GM12878 (cell line): Measurements from ENCODE around the gene TAF4.

Experiments used
- ATF2 ChIP-seq: IDR thresholded peaks from 2 replicates; pipeline ENCODE4 v1.6.1; 2012; ENCODE audit warnings: low read length, inconsistent platforms
- CREM ChIP-seq: IDR thresholded peaks from 2 replicates; pipeline ENCODE4 v1.6.1; 2014; ENCODE audit warnings: antibody characterized with exemption, low read depth
- CTCF ChIP-seq, 3 experiments: IDR thresholded peaks in 2 of 3; conservative IDR thresholded peaks in 1 of 3; 2 replicates each; pipeline ENCODE4 v1.5.1; 2011; ENCODE audit warnings: low read depth in 3 of 3, low read length in 3 of 3, mild to moderate bottlenecking in 3 of 3, control low read depth in 2 of 3, moderate library complexity in 2 of 3, inconsistent platforms in 1 of 3, mixed read lengths in 1 of 3; ENCODE audit not compliant: control insufficient read depth in 2 of 3, insufficient read depth in 1 of 3; ENCODE audit errors: extremely low read depth in 1 of 3
- ESRRA ChIP-seq: IDR thresholded peaks from 2 replicates; pipeline ENCODE4 v1.6.1; 2012; ENCODE audit warnings: mild to moderate bottlenecking, low read length, improper control_type of control experiment
- FOXM1 ChIP-seq: IDR thresholded peaks from 2 replicates; pipeline ENCODE4 v1.6.1; 2012; ENCODE audit warnings: low read depth, mild to moderate bottlenecking, inconsistent platforms, low read length, moderate library complexity
- MXI1 ChIP-seq: fragments of 150-350 bp; IDR thresholded peaks from 2 replicates; pipeline ENCODE4 v1.6.1; 2011; ENCODE audit warnings: low read depth, mild to moderate bottlenecking, inconsistent platforms, low read length, improper control_type of control experiment
- PAX8 ChIP-seq: fragments of 450-650 bp; IDR thresholded peaks from 2 replicates; pipeline ENCODE4 v1.6.1; 2017; ENCODE audit warnings: mild to moderate bottlenecking, moderate library complexity
- POLR2AphosphoS2 ChIP-seq: IDR thresholded peaks from 2 replicates; pipeline ENCODE4 v1.6.1; 2011; ENCODE audit warnings: low read depth, mild to moderate bottlenecking, low read length, improper control_type of control experiment, moderate library complexity
- POLR2AphosphoS5 ChIP-seq: IDR thresholded peaks from 2 replicates; pipeline ENCODE4 v1.6.1; 2011; ENCODE audit warnings: mild to moderate bottlenecking, low read length, inconsistent platforms
- RAD21 ChIP-seq: IDR thresholded peaks from 2 replicates; pipeline ENCODE4 v1.6.1; 2011; ENCODE audit warnings: mild to moderate bottlenecking, low read depth, low read length, moderate library complexity; ENCODE audit not compliant: insufficient read depth
- SIN3A ChIP-seq: IDR thresholded peaks from 2 replicates; pipeline ENCODE4 v1.6.1; 2012; ENCODE audit warnings: low read depth, low read length, improper control_type of control experiment
- SMAD1 ChIP-seq: fragments of 450-650 bp; IDR thresholded peaks from 2 replicates; pipeline ENCODE4 v1.6.1; 2018; ENCODE audit warnings: mild to moderate bottlenecking, low read depth; ENCODE audit not compliant: partially characterized antibody
- SRF ChIP-seq, 2 experiments: IDR thresholded peaks; 2 replicates each; pipeline ENCODE4 v1.6.1; 2011; ENCODE audit warnings: low read depth in 2 of 2, low read length in 2 of 2, mild to moderate bottlenecking in 1 of 2, moderate library complexity in 1 of 2
- TF ChIP-seq, protein P1 (sequence below): fragments of 450-650 bp; IDR thresholded peaks from 2 replicates; pipeline ENCODE4 v1.6.1; 2016; ENCODE audit warnings: mild to moderate bottlenecking

DNA sequence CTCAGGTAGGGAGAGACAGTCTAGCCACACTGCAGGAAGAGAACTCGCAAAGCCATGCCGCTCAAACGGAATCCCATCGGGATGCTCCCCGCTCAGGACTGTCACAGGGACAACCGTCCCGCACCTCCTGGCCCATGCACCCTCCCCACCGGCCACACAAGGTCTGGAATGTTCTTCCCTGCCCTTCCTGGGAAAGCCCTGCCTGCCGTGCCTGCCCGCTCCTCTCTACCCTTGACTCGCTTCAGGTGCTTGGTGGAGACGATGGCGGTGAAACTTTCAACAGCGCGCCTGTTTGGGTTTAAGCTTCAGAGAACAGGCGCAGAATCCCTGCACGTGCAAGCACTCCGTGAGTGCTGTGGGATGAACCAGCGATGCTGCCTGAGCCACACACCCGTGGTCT lies 20.6 kb downstream of the TAF4 start:
- TF ChIP-seq, protein P1, sequence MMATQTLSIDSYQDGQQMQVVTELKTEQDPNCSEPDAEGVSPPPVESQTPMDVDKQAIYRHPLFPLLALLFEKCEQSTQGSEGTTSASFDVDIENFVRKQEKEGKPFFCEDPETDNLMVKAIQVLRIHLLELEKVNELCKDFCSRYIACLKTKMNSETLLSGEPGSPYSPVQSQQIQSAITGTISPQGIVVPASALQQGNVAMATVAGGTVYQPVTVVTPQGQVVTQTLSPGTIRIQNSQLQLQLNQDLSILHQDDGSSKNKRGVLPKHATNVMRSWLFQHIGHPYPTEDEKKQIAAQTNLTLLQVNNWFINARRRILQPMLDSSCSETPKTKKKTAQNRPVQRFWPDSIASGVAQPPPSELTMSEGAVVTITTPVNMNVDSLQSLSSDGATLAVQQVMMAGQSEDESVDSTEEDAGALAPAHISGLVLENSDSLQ: no peak
- TF ChIP-seq CREM: no peak
- no peak for TF ChIP-seq POLR2AphosphoS5
- TF ChIP-seq CTCF (IDR thresholded peaks at IDR 0.05 in 2 of 3, conservative IDR thresholded peaks at IDR 0.05 in 1 of 3; ENCODE audit: control insufficient read depth in 2 of 3, extremely low read depth in 1 of 3, insufficient read depth in 1 of 3, low read depth in 3 of 3, low read length in 3 of 3): no peak
- no peak for TF ChIP-seq SMAD1
- no peak for TF ChIP-seq MXI1
- no peak for TF ChIP-seq POLR2AphosphoS2
- TF ChIP-seq SRF (IDR thresholded peaks at IDR 0.05; ENCODE audit: low read depth in 2 of 2, low read length in 2 of 2): no peak
- no peak for TF ChIP-seq PAX8
- no peak for TF ChIP-seq ATF2
- no peak for TF ChIP-seq SIN3A
- TF ChIP-seq FOXM1: no peak
- no peak for TF ChIP-seq RAD21
- TF ChIP-seq ESRRA: no peak
